ENCODE data around the gene UBE3C. TPM values are rescaled to one million over a fixed set of nuclear protein-coding genes. Genes with fewer than 3 reads are reported as not detected.
"Not testable (repeated sequence)": the region's sequence is repeated elsewhere in the genome, so short reads cannot be mapped to it uniquely, and the experiment has no call there.

UBE3C gene
- total RNA-seq, 1 experiment from 2014 or later = 81.1 TPM

- CTCF ChIA-PET = interaction anchor here (0.6 kb wide), 1 partner anchor 95 kb away, joined by 5 read pairs; no protein-coding TSS in a partner anchor
- Mint-ChIP-seq H3K9me3 (ENCODE audit: low read depth, unreplicated experiment) (no peaks in the 10 kb centered on the region), H3K4me1 (ENCODE audit: low read depth, unreplicated experiment) (no peaks in the 10 kb centered on the region), H3K4me3 (ENCODE audit: low read depth, unreplicated experiment) (no peak overlapping the region), H3K27ac (ENCODE audit: unreplicated experiment) (no peak overlapping the region), H3K36me3 (ENCODE audit: insufficient read depth, unreplicated experiment) (peaks cover 47% of the 10 kb centered on the region), H3K27me3 (ENCODE audit: unreplicated experiment) (no peaks in the 10 kb centered on the region)
- no peak for DNase-seq
- no peak for TF ChIP-seq CTCF (IDR thresholded peaks at IDR 0.05; ENCODE audit: unreplicated experiment)
- BruUV-seq (replicated peaks) = no TSS peak
- intact Hi-C loops (cut with micrococcal nuclease; ENCODE audit: unreplicated experiment) = no loop called here
These were observed 106.0 kb downstream of the UBE3C start for GRCh38 chr7:157244516-157245294.

GRCh38 chr7:157246052-157246451 is 107.3 kb downstream of the UBE3C start:
- no peak for TF ChIP-seq CTCF (IDR thresholded peaks at IDR 0.05; ENCODE audit: unreplicated experiment)
- no peak overlapping the region for H3K27ac Mint-ChIP-seq (ENCODE audit: unreplicated experiment)

GRCh38 chr7:157248659-157249058 is 109.9 kb downstream of the UBE3C start:
- no peak for TF ChIP-seq CTCF (IDR thresholded peaks at IDR 0.05; ENCODE audit: unreplicated experiment)
- no peak for DNase-seq
- Mint-ChIP-seq H3K27ac (ENCODE audit: unreplicated experiment) (no peak overlapping the region), H3K27me3 (ENCODE audit: unreplicated experiment) (no peaks in the 10 kb centered on the region), H3K4me1 (ENCODE audit: low read depth, unreplicated experiment) (no peaks in the 10 kb centered on the region), H3K4me3 (ENCODE audit: low read depth, unreplicated experiment) (no peak overlapping the region), H3K36me3 (ENCODE audit: insufficient read depth, unreplicated experiment) (peaks cover 33% of the 10 kb centered on the region), H3K9me3 (ENCODE audit: low read depth, unreplicated experiment) (no peaks in the 10 kb centered on the region)
- intact Hi-C loops (cut with micrococcal nuclease; ENCODE audit: unreplicated experiment) = no loop called here
- CTCF ChIA-PET = no interaction called here
- no TSS peak for BruUV-seq (replicated peaks)

More at GRCh38 chr7:157246052-157246451, 107.3 kb downstream of the UBE3C start:
- no TSS peak for BruUV-seq (replicated peaks)
- Mint-ChIP-seq H3K4me3 (ENCODE audit: low read depth, unreplicated experiment) (no peak overlapping the region), H3K36me3 (ENCODE audit: insufficient read depth, unreplicated experiment) (peaks cover 51% of the 10 kb centered on the region), H3K9me3 (ENCODE audit: low read depth, unreplicated experiment) (no peaks in the 10 kb centered on the region), H3K4me1 (ENCODE audit: low read depth, unreplicated experiment) (no peaks in the 10 kb centered on the region), H3K27me3 (ENCODE audit: unreplicated experiment) (no peaks in the 10 kb centered on the region)
- intact Hi-C loops (cut with micrococcal nuclease; ENCODE audit: unreplicated experiment) = no loop called here
- CTCF ChIA-PET = no interaction called here
- no peak for DNase-seq

- Mint-ChIP-seq H3K9me3 (ENCODE audit: low read depth, unreplicated experiment) (no peaks in the 10 kb centered on the region), H3K4me1 (ENCODE audit: low read depth, unreplicated experiment) (no peaks in the 10 kb centered on the region), H3K4me3 (ENCODE audit: low read depth, unreplicated experiment) (no peak overlapping the region), H3K36me3 (ENCODE audit: insufficient read depth, unreplicated experiment) (peaks cover 32% of the 10 kb centered on the region), H3K27ac (ENCODE audit: unreplicated experiment) (no peak overlapping the region), H3K27me3 (ENCODE audit: unreplicated experiment) (no peaks in the 10 kb centered on the region)
- CTCF ChIA-PET = no interaction called here
- peak; percentile 77 for TF ChIP-seq CTCF (IDR thresholded peaks at IDR 0.05; ENCODE audit: unreplicated experiment)
- peak; percentile 61 for DNase-seq
- intact Hi-C loops (cut with micrococcal nuclease; ENCODE audit: unreplicated experiment) = no loop called here
- no TSS peak for BruUV-seq (replicated peaks)
These were observed 112.0 kb downstream of the UBE3C start for GRCh38 chr7:157250605-157251228.

GRCh38 chr7:157251817-157252216 is 113.1 kb downstream of the UBE3C start:
- peaks cover 30% of the 10 kb centered on the region for H3K36me3 Mint-ChIP-seq (ENCODE audit: insufficient read depth, unreplicated experiment)
- CTCF ChIA-PET = interaction anchor here (0.7 kb wide), 1 partner anchor 39 kb away, joined by 5 read pairs; no protein-coding TSS in a partner anchor
- H3K9me3 Mint-ChIP-seq (ENCODE audit: low read depth, unreplicated experiment); H3K4me3 Mint-ChIP-seq (ENCODE audit: low read depth, unreplicated experiment); BruUV-seq (replicated peaks); H3K27me3 Mint-ChIP-seq (ENCODE audit: unreplicated experiment); H3K27ac Mint-ChIP-seq (ENCODE audit: unreplicated experiment); intact Hi-C loops (cut with micrococcal nuclease; ENCODE audit: unreplicated experiment); H3K4me1 Mint-ChIP-seq (ENCODE audit: low read depth, unreplicated experiment); DNase-seq: not testable (repeated sequence)
